HepG2 (cell line): ENCODE results near the gene ELAVL3. TPM values are rescaled to one million over a fixed set of nuclear protein-coding genes. Genes with fewer than 3 reads are reported as not detected.

Experiments
- ATF7 ChIP-seq, 2 experiments: fragments of 450-650 bp in 1 of 2; sonication (generic) in 1 of 2; formaldehyde crosslinking in 1 of 2; IDR thresholded peaks; 2 replicates each; pipeline versions ENCODE4 v1.4.0 to v1.6.1; 2016 to 2020; ENCODE audit warnings: antibody characterized with exemption in 1 of 2, mild to moderate bottlenecking in 1 of 2, missing genetic modification reagents in 1 of 2
- HNF4G ChIP-seq, 2 experiments: sonication (generic) in 1 of 2; formaldehyde crosslinking in 1 of 2; IDR thresholded peaks; 2 replicates each; pipeline versions ENCODE4 v1.4.0 to v1.6.1; 2011 to 2020; ENCODE audit warnings: borderline replicate concordance in 2 of 2, low read depth in 2 of 2, mild to moderate bottlenecking in 2 of 2, low read length in 1 of 2, missing genetic modification reagents in 1 of 2, moderate library complexity in 1 of 2
- HOXA5 ChIP-seq: sonication (generic); formaldehyde crosslinking; IDR thresholded peaks from 2 replicates; pipeline ENCODE4 v1.4.0; 2020; ENCODE audit warnings: missing genetic modification reagents
- HOXA9 ChIP-seq: sonication (generic); formaldehyde crosslinking; IDR thresholded peaks from 2 replicates; pipeline ENCODE4 v1.8.1; 2022; ENCODE audit warnings: missing genetic modification reagents, mild to moderate bottlenecking, moderate library complexity, borderline replicate concordance
- MBD4 ChIP-seq: IDR thresholded peaks from 2 replicates; pipeline ENCODE4 v1.6.1; 2012; ENCODE audit warnings: low read length, inconsistent platforms, borderline replicate concordance
- NONO ChIP-seq, 2 experiments: fragments of 450-650 bp in 1 of 2; sonication (generic) in 1 of 2; formaldehyde crosslinking in 1 of 2; IDR thresholded peaks in 1 of 2; conservative IDR thresholded peaks in 1 of 2; 2 replicates each; pipeline versions ENCODE4 v1.6.1 to v1.8.0; 2017 to 2022; ENCODE audit warnings: mild to moderate bottlenecking in 1 of 2, missing genetic modification reagents in 1 of 2, moderate library complexity in 1 of 2
- PRPF4 ChIP-seq: fragments of 200-400 bp; formaldehyde crosslinking; IDR thresholded peaks from 2 replicates; pipeline ENCODE4 v1.6.1; 2016; ENCODE audit warnings: low read length, low read depth; ENCODE audit not compliant: poor library complexity, severe bottlenecking
- SIN3B ChIP-seq: fragments of 150-350 bp; IDR thresholded peaks from 2 replicates; pipeline ENCODE4 v1.6.1; 2014; ENCODE audit warnings: low read length
- ZBTB46 ChIP-seq: sonication (generic); formaldehyde crosslinking; IDR thresholded peaks from 2 replicates; pipeline ENCODE4 v1.4.0; 2020; ENCODE audit warnings: mild to moderate bottlenecking, missing genetic modification reagents, borderline replicate concordance
- ZHX1 ChIP-seq: sonication (generic); formaldehyde crosslinking; IDR thresholded peaks from 2 replicates; pipeline ENCODE4 v1.8.1; 2022; ENCODE audit warnings: low read depth, mild to moderate bottlenecking, missing genetic modification reagents
- ZNF367 ChIP-seq: sonication (generic); formaldehyde crosslinking; IDR thresholded peaks from 2 replicates; pipeline ENCODE4 v1.4.0; 2020; ENCODE audit warnings: missing genetic modification reagents, borderline replicate concordance
- ZNF383 ChIP-seq: sonication (generic); formaldehyde crosslinking; IDR thresholded peaks from 2 replicates; pipeline ENCODE4 v1.4.0; 2020; ENCODE audit warnings: missing genetic modification reagents, mild to moderate bottlenecking, borderline replicate concordance
- polyA plus RNA-seq, 8 experiments: library from polyadenylated mRNA; depleted of rRNA in 3 of 8; stranded (reverse) in 7 of 8; unstranded in 1 of 8; fragments of >200 nt; fragmentation: Illumina TruSeq in 4 of 8; extraction: Trizol in 4 of 8; gene quantifications; 2 replicates each; pipeline versions ENCODE4 v1.2.1 to v1.2.3, GENCODE V29; 2011 to 2016; ENCODE audit warnings: low read depth in 4 of 8, missing spikeins in 1 of 8, mixed read lengths in 1 of 8; ENCODE audit not compliant: insufficient read depth in 1 of 8
- total RNA-seq, 5 experiments: library from RNA; depleted of rRNA; stranded (reverse); fragments of >200 nt; fragmentation: Illumina TruSeq; extraction: Trizol; gene quantifications; 2 replicates each; pipeline ENCODE4 v1.2.3, GENCODE V29; 2016; ENCODE audit warnings: low read depth in 1 of 5
- TF ChIP-seq, protein P1 (sequence below): sonication (generic); formaldehyde crosslinking; IDR thresholded peaks from 2 replicates; pipeline ENCODE4 v1.8.0; 2022; ENCODE audit warnings: missing genetic modification reagents, mild to moderate bottlenecking, inconsistent platforms, borderline replicate concordance
- TF ChIP-seq, protein P2 (sequence below): sonication (generic); formaldehyde crosslinking; IDR thresholded peaks from 2 replicates; pipeline ENCODE4; 2020; ENCODE audit warnings: missing genetic modification reagents, mild to moderate bottlenecking, borderline replicate concordance

The ELAVL3 gene
- total and polyA plus RNA-seq, 2 of the 13 experiments (the other 11 are each of a cell fraction or from before 2014, with no cell fraction given) = 0.03 TPM; not detected in 1

- TF ChIP-seq PRPF4 (no peak), SIN3B (no peak), HOXA9 (CRISPR knock-in tag) (no peak), ZHX1 (peak; percentile 81; the same call in 1 of the 2 replicates), ZNF383 (CRISPR knock-in tag) (no peak), ATF7 (IDR thresholded peaks at IDR 0.05) (no peak), ATF7 (CRISPR knock-in tag; IDR thresholded peaks at IDR 0.05) (no peak), HOXA5 (CRISPR knock-in tag) (peak; percentile 79), HNF4G (IDR thresholded peaks at IDR 0.05; ENCODE audit: borderline replicate concordance, low read depth, low read length) (no peak), HNF4G (CRISPR knock-in tag; IDR thresholded peaks at IDR 0.05; ENCODE audit: borderline replicate concordance, low read depth) (no peak), MBD4 (no peak), ZNF367 (CRISPR knock-in tag) (peak; percentile 50; the same call in 1 of the 2 replicates), ZBTB46 (CRISPR knock-in tag) (no peak), NONO (IDR thresholded peaks at IDR 0.05) (no peak), NONO (CRISPR knock-in tag; conservative IDR thresholded peaks at IDR 0.05) (no peak; the same call in 1 of the 2 replicates)
- TF ChIP-seq, protein P1, sequence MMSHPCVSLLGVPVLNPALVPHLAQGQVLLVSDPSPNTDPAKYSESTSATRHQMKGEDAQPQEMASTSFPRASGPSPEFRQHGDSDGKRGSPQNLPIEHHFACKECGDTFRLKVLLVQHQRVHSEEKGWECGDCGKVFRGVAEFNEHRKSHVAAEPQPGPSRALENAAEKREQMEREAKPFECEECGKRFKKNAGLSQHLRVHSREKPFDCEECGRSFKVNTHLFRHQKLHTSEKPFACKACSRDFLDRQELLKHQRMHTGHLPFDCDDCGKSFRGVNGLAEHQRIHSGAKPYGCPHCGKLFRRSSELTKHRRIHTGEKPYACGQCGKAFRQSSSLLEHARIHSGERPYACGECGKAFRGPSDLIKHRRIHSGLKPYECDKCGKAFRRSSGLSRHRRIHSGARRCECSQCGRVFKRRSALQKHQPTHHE (CRISPR knock-in tag) = peak; percentile 87; the same call in 1 of the 2 replicates
- TF ChIP-seq, protein P2, sequence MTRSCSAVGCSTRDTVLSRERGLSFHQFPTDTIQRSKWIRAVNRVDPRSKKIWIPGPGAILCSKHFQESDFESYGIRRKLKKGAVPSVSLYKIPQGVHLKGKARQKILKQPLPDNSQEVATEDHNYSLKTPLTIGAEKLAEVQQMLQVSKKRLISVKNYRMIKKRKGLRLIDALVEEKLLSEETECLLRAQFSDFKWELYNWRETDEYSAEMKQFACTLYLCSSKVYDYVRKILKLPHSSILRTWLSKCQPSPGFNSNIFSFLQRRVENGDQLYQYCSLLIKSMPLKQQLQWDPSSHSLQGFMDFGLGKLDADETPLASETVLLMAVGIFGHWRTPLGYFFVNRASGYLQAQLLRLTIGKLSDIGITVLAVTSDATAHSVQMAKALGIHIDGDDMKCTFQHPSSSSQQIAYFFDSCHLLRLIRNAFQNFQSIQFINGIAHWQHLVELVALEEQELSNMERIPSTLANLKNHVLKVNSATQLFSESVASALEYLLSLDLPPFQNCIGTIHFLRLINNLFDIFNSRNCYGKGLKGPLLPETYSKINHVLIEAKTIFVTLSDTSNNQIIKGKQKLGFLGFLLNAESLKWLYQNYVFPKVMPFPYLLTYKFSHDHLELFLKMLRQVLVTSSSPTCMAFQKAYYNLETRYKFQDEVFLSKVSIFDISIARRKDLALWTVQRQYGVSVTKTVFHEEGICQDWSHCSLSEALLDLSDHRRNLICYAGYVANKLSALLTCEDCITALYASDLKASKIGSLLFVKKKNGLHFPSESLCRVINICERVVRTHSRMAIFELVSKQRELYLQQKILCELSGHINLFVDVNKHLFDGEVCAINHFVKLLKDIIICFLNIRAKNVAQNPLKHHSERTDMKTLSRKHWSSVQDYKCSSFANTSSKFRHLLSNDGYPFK (CRISPR knock-in tag) = no peak
These were observed 1.7 kb upstream of the ELAVL3 start (continued) for GRCh38 chr19:11482384-11483050.
